H9 (cell line): ENCODE measurements around the gene GPC6. TPM values are rescaled to one million over a fixed set of nuclear protein-coding genes. Genes with fewer than 3 reads are reported as not detected.

Experiments
- DNase-seq: peaks from one replicate; pipeline ENCODE4 v3.0.0-alpha.2; 2017
- H2AFZ ChIP-seq: one replicate; pipeline ENCODE4 v1.6.1; 2013; ENCODE audit warnings: mild to moderate bottlenecking, low read length, control low read depth, moderate library complexity
- H2AK5ac ChIP-seq: 2 replicates; pipeline ENCODE4 v1.6.1; 2013; ENCODE audit warnings: low read length, control low read depth, mixed read lengths; ENCODE audit not compliant: insufficient read length
- H2BK120ac ChIP-seq: one replicate; pipeline ENCODE4 v1.6.1; 2013; ENCODE audit warnings: low read depth, mild to moderate bottlenecking, low read length, control low read depth, inconsistent platforms; ENCODE audit not compliant: poor library complexity, severe bottlenecking
- H2BK12ac ChIP-seq: 2 replicates; pipeline ENCODE4 v1.6.1; 2013; ENCODE audit warnings: low read length, control low read depth, mixed read lengths, low read depth; ENCODE audit not compliant: insufficient read length
- H2BK15ac ChIP-seq: 2 replicates; pipeline ENCODE4 v1.6.1; 2013; ENCODE audit warnings: low read depth, low read length, control low read depth
- H2BK20ac ChIP-seq: one replicate; pipeline ENCODE4 v1.6.1; 2013; ENCODE audit warnings: low read depth, mild to moderate bottlenecking, low read length, control low read depth, inconsistent platforms; ENCODE audit not compliant: poor library complexity, severe bottlenecking
- H2BK5ac ChIP-seq: 2 replicates; pipeline ENCODE4 v1.6.1; 2013; ENCODE audit warnings: low read length, control low read depth, mixed read lengths; ENCODE audit not compliant: insufficient read length
- H3K14ac ChIP-seq: 2 replicates; pipeline ENCODE4 v1.6.1; 2013; ENCODE audit warnings: low read length, control low read depth; ENCODE audit not compliant: insufficient read depth
- H3K18ac ChIP-seq: 2 replicates; pipeline ENCODE4 v1.6.1; 2013; ENCODE audit warnings: low read depth, mild to moderate bottlenecking, mixed read lengths, low read length, control low read depth; ENCODE audit not compliant: insufficient read length
- H3K23ac ChIP-seq: 2 replicates; pipeline ENCODE4 v1.6.1; 2013; ENCODE audit warnings: low read length, control low read depth, mixed read lengths, low read depth; ENCODE audit not compliant: insufficient read length
- H3K23me2 ChIP-seq: 2 replicates; pipeline ENCODE4 v1.6.1; 2013; ENCODE audit warnings: low read depth, mild to moderate bottlenecking, mixed read lengths, low read length, control low read depth; ENCODE audit not compliant: insufficient read length, poor library complexity, severe bottlenecking
- H3K27ac ChIP-seq: 2 replicates; pipeline ENCODE4 v1.5.1; 2013; ENCODE audit warnings: low read length, control low read depth, mixed read lengths, low read depth; ENCODE audit not compliant: insufficient read length
- H3K27me3 ChIP-seq: 2 replicates; pipeline ENCODE4 v1.6.1; 2013; ENCODE audit warnings: low read length, control low read depth, inconsistent platforms; ENCODE audit not compliant: insufficient read depth
- H3K4ac ChIP-seq: 2 replicates; pipeline ENCODE4 v1.6.1; 2013; ENCODE audit warnings: low read depth, mild to moderate bottlenecking, control low read depth, inconsistent platforms, low read length, moderate library complexity
- H3K4me1 ChIP-seq: 2 replicates; pipeline ENCODE4 v1.6.1; 2013; ENCODE audit warnings: low read length, control low read depth, inconsistent platforms; ENCODE audit not compliant: insufficient read depth
- H3K4me2 ChIP-seq: 2 replicates; pipeline ENCODE4 v1.6.1; 2013; ENCODE audit warnings: low read length, control low read depth, mixed read lengths; ENCODE audit not compliant: insufficient read length, insufficient read depth
- H3K56ac ChIP-seq: 2 replicates; pipeline ENCODE4 v1.6.1; 2013; ENCODE audit warnings: low read depth, mild to moderate bottlenecking, mixed read lengths, low read length, control low read depth; ENCODE audit not compliant: insufficient read length
- H3K79me1 ChIP-seq: 2 replicates; pipeline ENCODE4 v1.6.1; 2013; ENCODE audit warnings: low read depth, mild to moderate bottlenecking, moderate library complexity, low read length, control low read depth, inconsistent platforms; ENCODE audit not compliant: insufficient read depth, poor library complexity, severe bottlenecking
- H3K79me2 ChIP-seq: 2 replicates; pipeline ENCODE4 v1.6.1; 2013; ENCODE audit warnings: low read length, control low read depth, inconsistent platforms; ENCODE audit not compliant: insufficient read depth
- H3K9ac ChIP-seq: 2 replicates; pipeline ENCODE4 v1.6.1; 2013; ENCODE audit warnings: low read length, control low read depth, mixed read lengths; ENCODE audit not compliant: insufficient read length; ENCODE audit errors: extremely low read depth
- H3K9me3 ChIP-seq: one replicate; pipeline ENCODE4 v1.6.1; 2013; ENCODE audit warnings: low read depth, low read length, inconsistent platforms; ENCODE audit not compliant: control insufficient read depth
- H3T11ph ChIP-seq: one replicate; pipeline ENCODE4 v1.6.1; 2013; ENCODE audit warnings: mild to moderate bottlenecking, low read length, control low read depth, inconsistent platforms
- H4K20me1 ChIP-seq: one replicate; pipeline ENCODE4 v1.6.1; 2013; ENCODE audit not compliant: control insufficient read depth, insufficient read length, insufficient read depth
- H4K5ac ChIP-seq: 2 replicates; pipeline ENCODE4 v1.6.1; 2013; ENCODE audit warnings: low read depth, mild to moderate bottlenecking, mixed read lengths, low read length, control low read depth; ENCODE audit not compliant: insufficient read length
- H4K8ac ChIP-seq: replicated peaks from 2 replicates; pipeline ENCODE4 v1.6.1; 2013; ENCODE audit warnings: low read length, control low read depth, mixed read lengths, low read depth; ENCODE audit not compliant: insufficient read length
- H4K91ac ChIP-seq: 2 replicates; pipeline ENCODE4 v1.6.1; 2013; ENCODE audit warnings: low read depth, mild to moderate bottlenecking, moderate library complexity, mixed read lengths, low read length, control low read depth; ENCODE audit not compliant: insufficient read length
- H3K27ac Mint-ChIP-seq, 3 experiments: 2 replicates in 2 of 3; 3 replicates in 1 of 3; pipeline ENCODE4 v1.8.0; 2020 to 2021; ENCODE audit warnings: mixed read lengths in 3 of 3, mild to moderate bottlenecking in 1 of 3, moderate library complexity in 1 of 3
- H3K27me3 Mint-ChIP-seq: 2 replicates; pipeline ENCODE4 v1.8.0; 2021; ENCODE audit warnings: low read depth, mild to moderate bottlenecking, moderate library complexity, mixed read lengths
- H3K36me3 Mint-ChIP-seq, 3 experiments: 2 replicates in 2 of 3; 3 replicates in 1 of 3; pipeline ENCODE4 v1.8.0; 2020 to 2021; ENCODE audit warnings: low read depth in 3 of 3, mixed read lengths in 3 of 3; ENCODE audit not compliant: insufficient read depth in 1 of 3
- H3K4me1 Mint-ChIP-seq, 2 experiments: 2 replicates each; pipeline ENCODE4 v1.8.0; 2020; ENCODE audit warnings: mixed read lengths in 2 of 2
- H3K4me3 Mint-ChIP-seq, 2 experiments: 2 replicates in 1 of 2; 3 replicates in 1 of 2; pipeline ENCODE4 v1.8.0; 2020 to 2021; ENCODE audit warnings: mild to moderate bottlenecking in 2 of 2, mixed read lengths in 2 of 2, moderate library complexity in 1 of 2
- H3K9me3 Mint-ChIP-seq, 2 experiments: 2 replicates in 1 of 2; 3 replicates in 1 of 2; pipeline ENCODE4 v1.8.0; 2020; ENCODE audit warnings: mild to moderate bottlenecking in 2 of 2, mixed read lengths in 2 of 2, moderate library complexity in 1 of 2
- CTCF ChIP-seq: fragments of 200-600 bp; sonication (generic); conservative IDR thresholded peaks from 3 replicates; pipeline ENCODE4 v1.8.0; 2021; ENCODE audit warnings: antibody characterized with exemption, mild to moderate bottlenecking
- WGBS: extraction: QIAGEN DNeasy Blood & Tissue Kit; methylation state at CpG from one replicate; pipeline ENCODE4 v1.1.7; 2013; ENCODE audit warnings: missing lambda C conversion rate, low lambda C conversion rate, mixed read lengths; ENCODE audit not compliant: insufficient read length; ENCODE audit errors: extremely low coverage; 5-methylcytosine and 5-hydroxymethylcytosine counted together
- total RNA-seq: library from RNA; stranded (reverse); gene quantifications from 2 replicates; pipeline ENCODE4 v1.2.1, GENCODE V29; 2021

The GPC6 gene
- total RNA-seq, 1 experiment from 2014 or later = 15.6 TPM

- H3K4ac ChIP-seq = no peak overlapping the region
- H3K4me2 ChIP-seq = no peak overlapping the region
- no peak overlapping the region for H2BK20ac ChIP-seq
- no peak overlapping the region for H2AFZ ChIP-seq
- H3K79me1 ChIP-seq = no peaks in the 10 kb centered on the region
- no peak overlapping the region for H3K23ac ChIP-seq
- H3K4me3 Mint-ChIP-seq = no peak overlapping the region
- no peaks in the 10 kb centered on the region for H3K9me3 Mint-ChIP-seq
- H3K18ac ChIP-seq = no peak overlapping the region
- H2BK12ac ChIP-seq = no peak overlapping the region
- no peaks in the 10 kb centered on the region for H3K79me2 ChIP-seq
- H2AK5ac ChIP-seq = no peak overlapping the region
- H2BK5ac ChIP-seq = no peak overlapping the region
- no peaks in the 10 kb centered on the region; the same call in 1 of the 2 replicates for H3K27me3 Mint-ChIP-seq
- H3K14ac ChIP-seq = no peak overlapping the region
- no peak overlapping the region for H3K9ac ChIP-seq
- no peak overlapping the region for H3K27ac ChIP-seq
- H3K56ac ChIP-seq = no peak overlapping the region
- no peaks in the 10 kb centered on the region for H3K23me2 ChIP-seq
- peaks cover 0 to 4% (median 0%) of the 10 kb centered on the region in 3 experiments; a peak in 2 of 7 replicates for H3K36me3 Mint-ChIP-seq
- H3K4me1 ChIP-seq = peaks cover 3% of the 10 kb centered on the region; the same call in 1 of the 2 replicates
- DNase-seq = no peak
- H4K5ac ChIP-seq = no peak overlapping the region
- H3T11ph ChIP-seq = no peak overlapping the region
- no peak overlapping the region for H2BK120ac ChIP-seq
- H4K91ac ChIP-seq = no peak overlapping the region
- H2BK15ac ChIP-seq = no peak overlapping the region
- no peaks in the 10 kb centered on the region for H3K27me3 ChIP-seq
- TF ChIP-seq CTCF = no peak
- peaks cover 3 to 6% of the 10 kb centered on the region in 2 experiments; a peak in 3 of 4 replicates for H3K4me1 Mint-ChIP-seq
- no peak overlapping the region for H4K8ac ChIP-seq
- no peaks in the 10 kb centered on the region for H4K20me1 ChIP-seq
- H3K27ac Mint-ChIP-seq = no peak overlapping the region
- no peaks in the 10 kb centered on the region for H3K9me3 ChIP-seq
- no CpG with 5 or more reads among the region's 4 CpGs for WGBS
These were observed 1174.3 kb downstream of the GPC6 start for GRCh38 chr13:94400874-94401273.
